Neural crest cell (in vitro differentiated cells): ENCODE results near the gene CLDN25. TPM values are rescaled to one million over a fixed set of nuclear protein-coding genes. Genes with fewer than 3 reads are reported as not detected.
A peak's percentile ranks its signal among the peaks of the same experiment; 100 is the strongest.

Experiments used
- DNase-seq: peaks from one replicate; pipeline ENCODE4 v3.0.0; 2021; ENCODE audit warnings: low read depth, mixed read lengths, low spot score
- H3K27ac Mint-ChIP-seq: one replicate; pipeline ENCODE4 v1.8.0; 2021; ENCODE audit warnings: mild to moderate bottlenecking, mixed read lengths; ENCODE audit not compliant: unreplicated experiment
- H3K27me3 Mint-ChIP-seq: 2 replicates; pipeline ENCODE4 v1.8.0; 2021; ENCODE audit warnings: low read depth, mild to moderate bottlenecking, mixed read lengths
- H3K36me3 Mint-ChIP-seq: 2 replicates; pipeline ENCODE4 v1.8.0; 2021; ENCODE audit warnings: low read depth, mild to moderate bottlenecking, mixed read lengths
- H3K4me1 Mint-ChIP-seq: 2 replicates; pipeline ENCODE4 v1.8.0; 2021; ENCODE audit warnings: mixed read lengths
- H3K4me3 Mint-ChIP-seq: one replicate; pipeline ENCODE4 v1.8.0; 2021; ENCODE audit warnings: mild to moderate bottlenecking, mixed read lengths
- H3K9me3 Mint-ChIP-seq: 2 replicates; pipeline ENCODE4 v1.8.0; 2021; ENCODE audit warnings: mixed read lengths
- CTCF ChIP-seq: fragments of 200-600 bp; sonication (generic); conservative IDR thresholded peaks from 2 replicates; pipeline ENCODE4 v1.5.0; 2021; ENCODE audit warnings: antibody characterized with exemption, mild to moderate bottlenecking
- total RNA-seq: library from RNA; stranded (reverse); gene quantifications from 2 replicates; pipeline ENCODE4 v1.2.1, GENCODE V29; 2021

CLDN25 gene
- total RNA-seq, 1 donor from 2014 or later, result not detected

- peaks cover 31% of the 10 kb centered on the region for H3K36me3 Mint-ChIP-seq
- H3K27ac Mint-ChIP-seq, result peak overlapping the region; percentile 59
- no peak for TF ChIP-seq CTCF
Measured at GRCh38 chr11:113829751-113830150, 50.2 kb downstream of the CLDN25 start.

More at GRCh38 chr11:113829751-113830150, 50.2 kb downstream of the CLDN25 start:
- H3K4me1 Mint-ChIP-seq, result peaks cover 9% of the 10 kb centered on the region
- H3K27me3 Mint-ChIP-seq, result no peaks in the 10 kb centered on the region
- DNase-seq, result no peak
- peaks cover 5% of the 10 kb centered on the region for H3K9me3 Mint-ChIP-seq
- no peak overlapping the region for H3K4me3 Mint-ChIP-seq

Other genes starting within 250 kb of the CLDN25 start
- 6.5 and 8.6 TPM in 2 replicates for gene TMPRSS5, start 73.5 kb upstream of the CLDN25 start, total RNA-seq
- 28.2 and 29.2 TPM in 2 replicates for gene ZW10, start 6.1 kb upstream of the CLDN25 start, total RNA-seq
- 39.4 and 40.9 TPM in 2 replicates for gene USP28, start 95.8 kb downstream of the CLDN25 start, total RNA-seq
- 0.26 and 0.52 TPM in 2 replicates for gene HTR3B, start 125.0 kb downstream of the CLDN25 start, total RNA-seq
- 3.8 and 4.6 TPM in 2 replicates for gene HTR3A, start 195.3 kb downstream of the CLDN25 start, total RNA-seq